Osteoblast (primary cell): ENCODE measurements around the gene INA. TPM values are rescaled to one million over a fixed set of nuclear protein-coding genes. Genes with fewer than 3 reads are reported as not detected.

Experiments used
- DNase-seq: peaks from one replicate; pipeline ENCODE4 v3.0.0; 2011; ENCODE audit warnings: low spot score, mixed read lengths; ENCODE audit not compliant: insufficient read length; ENCODE audit errors: missing footprints
- H2AFZ ChIP-seq: 2 replicates; pipeline ENCODE4 v1.6.0; 2011; ENCODE audit warnings: mild to moderate bottlenecking, low read length
- H3K27ac ChIP-seq: 2 replicates; pipeline ENCODE4 v1.5.1; 2011; ENCODE audit warnings: mild to moderate bottlenecking, low read depth, low read length, moderate library complexity
- H3K27me3 ChIP-seq: 2 replicates; pipeline ENCODE4 v1.6.0; 2012; ENCODE audit warnings: mild to moderate bottlenecking, control low read depth, inconsistent platforms, low read length, moderate library complexity; ENCODE audit not compliant: insufficient read depth
- H3K36me3 ChIP-seq: 2 replicates; pipeline ENCODE4 v1.5.1; 2011; ENCODE audit warnings: mild to moderate bottlenecking, low read length, control low read depth, moderate library complexity; ENCODE audit not compliant: insufficient read depth
- H3K4me1 ChIP-seq: 2 replicates; pipeline ENCODE4 v1.5.1; 2011; ENCODE audit warnings: mild to moderate bottlenecking, low read length, control low read depth, moderate library complexity; ENCODE audit not compliant: insufficient read depth
- H3K4me2 ChIP-seq: 2 replicates; pipeline ENCODE4 v1.6.0; 2011; ENCODE audit warnings: mild to moderate bottlenecking, low read length; ENCODE audit not compliant: insufficient read depth
- H3K4me3 ChIP-seq: fragments of 200-600 bp; sonication (generic); 3 replicates; pipeline ENCODE4 v1.5.1; 2012; ENCODE audit warnings: mild to moderate bottlenecking, low read length, inconsistent platforms; ENCODE audit not compliant: insufficient read depth
- H3K79me2 ChIP-seq: 2 replicates; pipeline ENCODE4 v1.6.0; 2012; ENCODE audit warnings: mild to moderate bottlenecking, low read length, control low read depth, inconsistent platforms; ENCODE audit not compliant: insufficient read depth
- H3K9me3 ChIP-seq: 2 replicates; pipeline ENCODE4 v1.5.1; 2011; ENCODE audit warnings: low read depth, low read length, control low read depth
- H4K20me1 ChIP-seq: 2 replicates; pipeline ENCODE4 v1.6.0; 2012; ENCODE audit warnings: mild to moderate bottlenecking, low read length, control low read depth; ENCODE audit not compliant: insufficient read depth
- CTCF ChIP-seq: IDR thresholded peaks from 2 replicates; pipeline ENCODE4 v1.5.1; 2011; ENCODE audit warnings: mild to moderate bottlenecking, low read depth, low read length, moderate library complexity; ENCODE audit errors: extremely low read depth
- total RNA-seq: library from RNA; depleted of rRNA; stranded (reverse); fragments of >200 nt; gene quantifications from 2 replicates; pipeline ENCODE4 v1.2.3, GENCODE V29; 2012

Gene INA
- total RNA-seq: 0.29 and 0.36 TPM in 2 replicates

GRCh38 chr10:103276896-103277712 is at the start of gene INA:
TSS of gene INA (plus strand) at chr10:103277138. CDS start at chr10:103277212, 74 bp downstream.
- peak within 1 kb of the TSS; percentile 64 for H3K4me2 ChIP-seq
- DNase-seq: peak; percentile 74
- H2AFZ ChIP-seq: peak within 1 kb of the TSS; percentile 56
- H3K79me2 ChIP-seq: no peaks in the 10 kb centered on the region
- H3K4me3 ChIP-seq: peak within 1 kb of the TSS; percentile 57
- H3K4me1 ChIP-seq: peaks cover 8% of the 10 kb centered on the region
- no peaks in the 10 kb centered on the region for H4K20me1 ChIP-seq
- no peaks in the 10 kb centered on the region for H3K9me3 ChIP-seq
- peaks cover 70% of the 10 kb centered on the region for H3K27me3 ChIP-seq
- TF ChIP-seq CTCF: no peak
- H3K36me3 ChIP-seq: no peaks in the 10 kb centered on the region
- no peak within 1 kb of the TSS for H3K27ac ChIP-seq

- Histone ChIP-seq H2AFZ (no peak overlapping the region), H3K9me3 (peaks cover 6% of the 10 kb centered on the region), H3K4me2 (no peak overlapping the region), H3K4me1 (peaks cover 38% of the 10 kb centered on the region), H3K27me3 (no peaks in the 10 kb centered on the region), H3K79me2 (no peaks in the 10 kb centered on the region), H4K20me1 (no peaks in the 10 kb centered on the region), H3K27ac (no peak overlapping the region), H3K36me3 (no peaks in the 10 kb centered on the region), H3K4me3 (no peak overlapping the region)
- DNase-seq: no peak
- TF ChIP-seq CTCF: no peak
These were observed 49.5 kb upstream of the INA start for GRCh38 chr10:103227416-103227815.

GRCh38 chr10:103231047-103231551 is 45.8 kb upstream of the INA start:
- Histone ChIP-seq H4K20me1 (no peaks in the 10 kb centered on the region), H3K4me2 (peak overlapping the region; percentile 59), H3K4me1 (peaks cover 47% of the 10 kb centered on the region), H2AFZ (no peak overlapping the region), H3K36me3 (no peaks in the 10 kb centered on the region), H3K9me3 (no peaks in the 10 kb centered on the region), H3K79me2 (no peaks in the 10 kb centered on the region), H3K27me3 (no peaks in the 10 kb centered on the region), H3K4me3 (peak overlapping the region; percentile 2), H3K27ac (peak overlapping the region; percentile 86)
- no peak for TF ChIP-seq CTCF
- DNase-seq: peak; percentile 90

- DNase-seq: no peak
- no peaks in the 10 kb centered on the region for H3K9me3 ChIP-seq
- peaks cover 41% of the 10 kb centered on the region for H3K4me1 ChIP-seq
- H3K79me2 ChIP-seq: no peaks in the 10 kb centered on the region
- H3K4me3 ChIP-seq: no peak overlapping the region
- no peak overlapping the region for H2AFZ ChIP-seq
- H3K27ac ChIP-seq: peak overlapping the region; percentile 86
- H4K20me1 ChIP-seq: no peaks in the 10 kb centered on the region
- no peak for TF ChIP-seq CTCF
- no peaks in the 10 kb centered on the region for H3K27me3 ChIP-seq
- H3K36me3 ChIP-seq: no peaks in the 10 kb centered on the region
- H3K4me2 ChIP-seq: no peak overlapping the region
These were observed 44.7 kb upstream of the INA start for GRCh38 chr10:103232131-103232673.
